BJ (cell line): ENCODE measurements around the gene SBF1. TPM values are rescaled to one million over a fixed set of nuclear protein-coding genes. Genes with fewer than 3 reads are reported as not detected.

Experiments used
- CTCF ChIA-PET: fragments of 350-600 bp; formaldehyde crosslinking; extraction: SDS; loops from one replicate; lab custom pipeline; 2021; ENCODE audit warnings: antibody characterized with exemption, inconsistent platforms; lab: Yijun Ruan, JAX
- POLR2A ChIA-PET: fragments of 300-600 bp; sonication (Branson Sonifier 250); formaldehyde crosslinking; extraction: SDS; loops from one replicate; lab custom pipeline; 2021; ENCODE audit warnings: antibody characterized with exemption; lab: Charles Lee
- DNase-seq: peaks from one replicate; pipeline ENCODE4 v3.0.0-alpha.2; 2011; ENCODE audit warnings: low read depth
- H3K27me3 ChIP-seq: 2 replicates; pipeline ENCODE4 v1.6.0; 2011; ENCODE audit warnings: low read length; ENCODE audit not compliant: control insufficient read depth, insufficient read depth
- H3K36me3 ChIP-seq: 2 replicates; pipeline ENCODE4 v1.5.1; 2011; ENCODE audit warnings: low read length; ENCODE audit not compliant: control insufficient read depth, insufficient read depth
- H3K4me3 ChIP-seq: 2 replicates; pipeline ENCODE4 v1.5.1; 2011; ENCODE audit warnings: low read depth, mild to moderate bottlenecking, control low read depth, low read length
- polyA plus RNA-seq: library from polyadenylated mRNA; depleted of rRNA; stranded (reverse); fragments of >200 nt; gene quantifications from 2 replicates; pipeline ENCODE4 v1.2.3, GENCODE V29; 2011
- TF ChIP-seq, protein P1 (sequence below): IDR thresholded peaks from 2 replicates; pipeline ENCODE4 v1.5.1; 2011; ENCODE audit warnings: low read depth, mild to moderate bottlenecking, control low read depth, inconsistent platforms, low read length, moderate library complexity; ENCODE audit not compliant: insufficient read depth

The SBF1 gene
- polyA plus RNA-seq, 1 experiment, result 34.7 TPM

DNA sequence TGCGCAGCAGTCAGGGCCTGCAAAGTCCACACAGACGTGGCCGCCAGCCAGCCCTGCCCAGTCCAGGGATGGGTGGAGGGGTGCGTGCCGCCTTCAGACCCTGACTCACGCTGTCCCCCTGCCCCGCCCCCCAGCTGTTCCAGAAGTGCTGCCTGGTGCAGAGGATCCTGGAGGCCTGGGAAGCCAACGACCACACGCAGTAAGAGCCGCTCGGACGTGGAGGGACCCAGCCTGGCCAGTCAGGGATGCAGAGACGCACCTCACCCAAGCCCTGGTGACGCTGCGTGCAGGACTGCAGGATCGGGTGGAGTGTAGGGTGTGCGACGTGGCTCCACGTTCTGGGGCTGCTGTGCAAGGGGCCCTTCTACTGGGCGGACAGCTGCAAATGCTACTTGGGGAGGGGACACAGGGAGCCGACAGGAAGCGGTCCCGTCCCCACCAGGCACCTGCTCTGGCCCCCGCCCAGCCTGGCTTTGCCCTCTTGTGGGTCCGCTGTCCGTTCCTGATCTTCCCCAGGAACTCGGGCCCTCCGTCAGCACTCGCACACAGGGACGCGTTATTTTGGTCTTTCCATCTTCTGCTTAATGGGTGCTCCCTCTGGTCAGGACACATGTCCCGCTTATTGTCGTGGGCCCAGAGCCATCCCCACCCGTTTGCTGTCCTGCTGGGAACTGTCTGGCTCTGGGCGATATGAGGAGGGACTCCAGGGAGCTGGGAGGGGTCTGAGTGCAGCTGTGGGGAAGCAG lies 42.5 kb downstream of the SBF1 start:
- TF ChIP-seq, protein P1, sequence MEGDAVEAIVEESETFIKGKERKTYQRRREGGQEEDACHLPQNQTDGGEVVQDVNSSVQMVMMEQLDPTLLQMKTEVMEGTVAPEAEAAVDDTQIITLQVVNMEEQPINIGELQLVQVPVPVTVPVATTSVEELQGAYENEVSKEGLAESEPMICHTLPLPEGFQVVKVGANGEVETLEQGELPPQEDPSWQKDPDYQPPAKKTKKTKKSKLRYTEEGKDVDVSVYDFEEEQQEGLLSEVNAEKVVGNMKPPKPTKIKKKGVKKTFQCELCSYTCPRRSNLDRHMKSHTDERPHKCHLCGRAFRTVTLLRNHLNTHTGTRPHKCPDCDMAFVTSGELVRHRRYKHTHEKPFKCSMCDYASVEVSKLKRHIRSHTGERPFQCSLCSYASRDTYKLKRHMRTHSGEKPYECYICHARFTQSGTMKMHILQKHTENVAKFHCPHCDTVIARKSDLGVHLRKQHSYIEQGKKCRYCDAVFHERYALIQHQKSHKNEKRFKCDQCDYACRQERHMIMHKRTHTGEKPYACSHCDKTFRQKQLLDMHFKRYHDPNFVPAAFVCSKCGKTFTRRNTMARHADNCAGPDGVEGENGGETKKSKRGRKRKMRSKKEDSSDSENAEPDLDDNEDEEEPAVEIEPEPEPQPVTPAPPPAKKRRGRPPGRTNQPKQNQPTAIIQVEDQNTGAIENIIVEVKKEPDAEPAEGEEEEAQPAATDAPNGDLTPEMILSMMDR, result no peak
- H3K36me3 ChIP-seq, result peaks cover 44% of the 10 kb centered on the region
- no peak for DNase-seq
- no peaks in the 10 kb centered on the region for H3K27me3 ChIP-seq
- POLR2A ChIA-PET, result no interaction called here
- H3K4me3 ChIP-seq, result no peak overlapping the region
- CTCF ChIA-PET, result no interaction called here

DNA sequence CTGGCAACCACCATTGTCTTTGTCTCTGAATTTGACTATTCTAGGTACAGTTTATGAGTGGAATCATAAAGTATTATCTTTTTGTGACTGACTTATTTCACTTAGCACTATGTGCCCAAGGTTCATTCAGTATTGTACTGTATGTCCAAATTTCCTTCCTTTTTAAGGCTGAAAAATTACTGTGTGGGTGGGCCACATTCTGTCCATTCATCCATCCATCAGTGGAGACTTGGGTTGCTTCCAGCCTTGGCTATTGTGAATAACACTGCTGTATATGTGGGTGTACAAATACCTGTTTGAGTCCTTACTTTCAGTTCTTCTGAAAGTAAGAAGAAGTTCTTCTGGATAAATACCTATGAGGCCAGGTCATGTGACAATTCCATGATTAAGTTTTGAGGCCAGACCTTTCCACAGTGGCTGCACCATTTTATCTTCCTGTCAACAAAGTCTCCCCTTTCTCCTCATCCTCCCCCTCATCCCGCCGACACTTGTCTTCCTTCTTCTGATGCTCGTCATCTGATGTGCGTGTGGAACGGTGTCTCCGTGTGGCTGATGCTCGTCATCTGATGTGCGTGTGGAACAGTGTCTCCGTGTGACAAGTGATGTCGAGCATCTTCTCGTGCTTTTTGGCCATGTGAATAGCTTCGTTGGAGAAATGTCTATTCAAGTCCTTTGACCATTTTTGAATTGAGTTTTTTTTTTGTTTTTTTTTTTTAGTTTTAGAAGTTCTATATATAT lies 49.5 kb downstream of the SBF1 start:
- DNase-seq, result no peak
- TF ChIP-seq, protein P1, result no peak
- ChIA-PET POLR2A (no interaction called here), CTCF (interaction anchor here (1.3 kb wide), 1 partner anchor 10 kb away, joined by 6 read pairs; no protein-coding TSS in a partner anchor)
- H3K4me3 ChIP-seq, result no peak overlapping the region
- H3K27me3 ChIP-seq, result no peaks in the 10 kb centered on the region
- peaks cover 28% of the 10 kb centered on the region for H3K36me3 ChIP-seq

DNA sequence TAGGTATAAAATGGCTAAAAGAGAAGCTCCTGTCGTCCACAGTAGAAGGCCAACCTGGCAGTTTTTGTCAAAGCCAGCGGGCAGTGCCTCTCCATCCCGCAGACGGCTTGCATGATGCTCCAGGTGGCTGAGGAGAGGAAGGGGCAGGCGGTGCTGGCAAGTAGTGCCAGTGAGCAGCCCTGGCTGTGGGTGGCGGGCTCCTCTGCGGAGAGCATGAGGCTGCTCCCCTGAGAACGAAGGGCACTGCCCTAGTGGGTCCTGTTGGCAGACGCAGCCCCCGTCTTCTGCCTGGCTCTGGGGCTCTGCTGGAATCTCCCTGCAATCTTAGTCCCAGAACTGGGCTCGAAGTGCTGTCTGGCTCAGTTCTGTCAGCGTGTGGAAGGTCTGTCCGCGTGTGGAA lies 50.9 kb downstream of the SBF1 start:
- CTCF ChIA-PET, result interaction anchor here (0.6 to 0.8 kb wide), 2 partner anchors 77 to 148 kb away, joined by 3 to 4 read pairs; no protein-coding TSS in a partner anchor
- DNase-seq, result no peak

DNA sequence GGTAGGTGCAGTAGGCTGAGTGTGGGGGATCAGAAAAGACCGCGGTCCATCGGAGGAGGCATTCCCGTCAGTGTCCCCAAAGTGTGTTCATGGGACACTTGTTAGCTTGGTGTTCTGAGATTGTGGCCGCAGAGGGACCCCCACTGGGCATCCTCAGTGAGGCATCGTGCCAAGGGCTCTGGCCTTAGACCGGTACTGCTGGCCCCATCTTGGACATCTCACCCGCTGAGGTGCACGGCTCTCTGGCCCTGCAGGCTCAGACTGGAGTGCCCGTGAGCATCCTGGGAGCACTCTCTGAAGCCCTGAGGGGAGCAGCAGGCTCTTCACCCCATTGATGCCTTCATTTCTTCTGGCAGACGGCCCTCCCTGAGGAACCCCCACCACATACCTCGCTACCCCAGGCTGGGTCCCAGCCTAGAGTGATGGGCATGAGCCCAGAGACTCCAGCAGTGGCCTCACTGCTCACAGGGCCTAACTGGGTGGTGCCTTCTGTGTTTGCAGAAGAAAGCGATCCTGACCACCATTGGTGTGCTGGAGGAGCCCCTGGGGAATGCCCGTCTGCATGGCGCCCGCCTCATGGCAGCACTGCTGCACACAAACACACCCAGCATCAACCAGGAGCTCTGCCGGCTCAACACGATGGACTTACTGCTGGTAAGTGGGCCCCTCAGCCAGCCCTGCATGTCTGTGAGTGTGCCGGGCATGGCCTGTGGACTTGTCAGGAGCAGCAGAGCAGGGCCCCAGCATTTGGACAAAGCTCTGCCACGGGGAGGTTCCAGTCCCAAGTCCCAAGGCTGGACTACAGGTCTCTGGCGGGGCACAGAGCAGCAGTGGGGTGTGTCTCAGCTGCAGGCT lies 51.6 kb downstream of the SBF1 start:
- peaks cover 36% of the 10 kb centered on the region for H3K36me3 ChIP-seq
- POLR2A ChIA-PET, result no interaction called here
- TF ChIP-seq, protein P1, result no peak
- DNase-seq, result no peak
- H3K27me3 ChIP-seq, result no peaks in the 10 kb centered on the region
- CTCF ChIA-PET, result interaction anchor here (0.8 kb wide), 1 partner anchor 78 kb away, joined by 3 read pairs; no protein-coding TSS in a partner anchor
- no peak overlapping the region for H3K4me3 ChIP-seq

More for the DNA sequence above, 50.9 kb downstream of the SBF1 start:
- POLR2A ChIA-PET, result no interaction called here
- Histone ChIP-seq H3K36me3 (peaks cover 34% of the 10 kb centered on the region), H3K27me3 (no peaks in the 10 kb centered on the region), H3K4me3 (no peak overlapping the region)
- TF ChIP-seq, protein P1, result no peak

DNA sequence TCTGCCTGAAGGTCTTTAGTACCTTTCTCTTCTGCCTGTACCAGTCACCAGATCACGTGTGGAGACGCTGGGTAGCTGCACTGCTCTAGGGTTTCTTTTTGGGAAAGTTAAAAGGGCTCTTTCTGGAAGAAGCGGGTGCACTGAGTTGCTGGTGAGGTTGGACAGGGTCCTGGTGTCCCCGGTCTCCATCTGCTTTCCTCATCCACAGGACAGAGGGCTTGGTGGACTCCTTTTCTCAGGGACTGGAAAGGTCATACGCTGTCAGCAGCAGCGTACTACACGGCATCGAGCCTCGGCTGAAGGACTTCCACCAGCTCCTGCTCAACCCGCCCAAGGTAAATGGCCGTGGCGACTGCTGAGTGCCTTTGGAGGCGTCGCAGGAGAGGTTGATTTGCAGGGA lies 52.8 kb downstream of the SBF1 start:
- Histone ChIP-seq H3K36me3 (peaks cover 43% of the 10 kb centered on the region), H3K27me3 (no peaks in the 10 kb centered on the region), H3K4me3 (no peak overlapping the region)
- TF ChIP-seq, protein P1, result no peak
- ChIA-PET CTCF (no interaction called here), POLR2A (no interaction called here)
- no peak for DNase-seq
